LNCaP clone FGC (cell line): ENCODE results near the gene CCDC159.
"Not testable (repeated sequence)": the region's sequence is repeated elsewhere in the genome, so short reads cannot be mapped to it uniquely, and the experiment has no call there.

ENCODE experiments used
- DNase-seq: peaks from one replicate; pipeline ENCODE4 v3.0.0-alpha.2; 2011; ENCODE audit warnings: low read depth
- H3K4me3 ChIP-seq: 2 replicates; pipeline ENCODE4 v1.5.1; 2011; ENCODE audit warnings: mild to moderate bottlenecking, low read depth, low read length, control low read depth
- CTCF ChIP-seq: IDR thresholded peaks from 2 replicates; pipeline ENCODE4 v1.5.1; 2012; ENCODE audit warnings: mild to moderate bottlenecking; ENCODE audit not compliant: control insufficient read depth, insufficient read depth; ENCODE audit errors: extremely low read depth

CCDC159 gene

DNA sequence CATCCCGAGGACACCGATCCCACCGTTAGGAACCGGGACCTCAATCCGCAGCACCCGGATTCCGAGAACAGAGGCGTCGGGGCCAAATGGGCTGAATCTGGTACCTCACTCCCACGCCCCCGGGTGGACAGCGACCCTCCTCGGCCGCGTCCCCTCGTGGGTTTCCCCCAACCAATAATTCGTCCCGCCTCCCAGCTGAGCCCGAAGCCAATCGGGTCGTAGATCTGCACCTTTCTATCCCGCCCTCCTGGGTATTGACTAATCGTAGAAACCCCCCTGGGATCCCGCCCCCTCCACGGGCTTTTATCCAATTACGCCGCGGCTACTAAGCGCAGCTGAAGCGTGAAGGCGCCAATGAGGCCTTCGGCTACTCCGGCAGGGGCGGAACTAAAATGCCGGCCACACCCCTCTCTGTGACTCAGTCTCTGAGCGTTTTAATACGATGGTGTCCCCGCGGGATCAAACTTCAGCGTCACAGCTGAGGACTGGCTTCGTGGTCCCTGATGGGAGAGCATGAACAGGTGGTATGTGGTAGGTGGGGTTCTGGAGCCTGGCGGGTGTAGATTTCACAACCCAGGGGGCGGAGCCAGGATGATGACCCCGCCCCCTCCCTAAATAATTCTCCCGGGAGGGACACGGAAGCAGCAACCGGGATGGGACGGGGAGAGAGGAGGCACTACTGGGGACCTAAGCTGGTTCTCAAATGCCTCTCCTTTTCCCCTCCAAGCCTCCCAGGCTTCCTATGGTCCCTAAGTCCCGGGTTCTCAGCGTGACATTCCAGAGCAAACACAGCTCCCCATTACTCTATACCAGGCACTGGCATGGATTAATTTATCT lies at the start of gene CCDC159, which contains the start of gene TMEM205:
CCDC159 (plus strand) TSS at position 416 of the 837 bp plus-strand sequence; CDS start at position 504, 88 bp downstream.
TMEM205 (minus strand) TSS at position 165 of the 837 bp plus-strand sequence. CDS start 649 bp downstream, outside the sequence.
- H3K4me3 ChIP-seq = peak within 1 kb of the TSS; percentile 89
- TF ChIP-seq CTCF = peak; percentile 11; the same call in 1 of the 2 replicates
- peak; percentile 97 for DNase-seq

GRCh38 chr19:11299946-11300810 lies 46.1 kb upstream of the CCDC159 start:
- DNase-seq = no peak
- TF ChIP-seq CTCF = no peak

GRCh38 chr19:11300811-11301120 lies 45.6 kb upstream of the CCDC159 start:
- TF ChIP-seq CTCF = no peak
- DNase-seq = no peak
- H3K4me3 ChIP-seq = no peak overlapping the region

More at GRCh38 chr19:11299946-11300810, 46.1 kb upstream of the CCDC159 start:
- no peak overlapping the region for H3K4me3 ChIP-seq

GRCh38 chr19:11304936-11305335 lies 41.4 kb upstream of the CCDC159 start:
- DNase-seq = no peak
- no peak overlapping the region for H3K4me3 ChIP-seq
- no peak for TF ChIP-seq CTCF

DNA sequence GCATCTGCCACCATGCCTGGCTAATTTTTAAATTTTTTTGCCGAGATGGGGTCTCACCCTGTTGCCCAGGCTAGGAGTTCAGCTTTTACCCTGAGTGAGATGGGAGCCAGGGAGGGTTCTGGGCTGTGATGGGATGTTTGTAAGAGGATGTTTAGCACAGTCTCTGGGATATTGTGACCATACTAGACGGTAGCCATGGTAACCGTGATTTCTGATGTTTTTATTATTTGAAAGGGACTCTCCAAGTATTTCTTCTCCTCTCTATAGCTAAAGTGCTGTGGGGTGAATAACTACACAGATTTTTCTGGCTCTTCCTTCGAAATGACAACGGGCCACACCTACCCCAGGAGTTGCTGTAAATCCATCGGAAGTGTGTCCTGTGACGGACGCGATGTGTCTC lies 40.0 kb upstream of the CCDC159 start:
- TF ChIP-seq CTCF = no peak
- H3K4me3 ChIP-seq = no peak overlapping the region
- DNase-seq = no peak

- H3K4me3 ChIP-seq, DNase-seq: not testable (repeated sequence)
Observed at GRCh38 chr19:11320278-11320995, 25.9 kb upstream of the CCDC159 start.
